Parathyroid adenoma (tissue), 2 donors: ENCODE results near the gene SLC47A2.

ENCODE experiments used
- H2AFZ ChIP-seq: fragments of 300-600 bp; sonication (generic); one replicate; pipeline ENCODE4 v1.7.0; 2017; ENCODE audit warnings: antibody characterized with exemption, mild to moderate bottlenecking
- H3K27ac ChIP-seq: fragments of 300-600 bp; sonication (generic); one replicate; pipeline ENCODE4 v1.7.0; 2017
- H3K27me3 ChIP-seq: fragments of 300-600 bp; sonication (generic); one replicate; pipeline ENCODE4 v1.7.0; 2017; ENCODE audit warnings: low read length; ENCODE audit not compliant: control insufficient read depth, insufficient read depth
- H3K36me3 ChIP-seq: fragments of 300-600 bp; sonication (generic); one replicate; pipeline ENCODE4 v1.7.0; 2017; ENCODE audit warnings: low read length; ENCODE audit not compliant: control insufficient read depth, insufficient read depth
- H3K4me1 ChIP-seq: fragments of 300-600 bp; sonication (generic); one replicate; pipeline ENCODE4 v1.7.0; 2017; ENCODE audit warnings: control low read depth
- H3K4me2 ChIP-seq: fragments of 300-600 bp; sonication (generic); one replicate; pipeline ENCODE4 v1.7.0; 2017; ENCODE audit warnings: low read length
- H3K4me3 ChIP-seq: fragments of 300-600 bp; sonication (generic); one replicate; pipeline ENCODE4 v1.7.0; 2017; ENCODE audit warnings: low read depth, low read length
- H3K79me2 ChIP-seq: fragments of 300-600 bp; sonication (generic); one replicate; pipeline ENCODE4 v1.7.0; 2017; ENCODE audit warnings: control low read depth
- H3K9ac ChIP-seq: fragments of 300-600 bp; sonication (generic); one replicate; pipeline ENCODE4 v1.7.0; 2017; ENCODE audit warnings: mild to moderate bottlenecking
- H3K9me3 ChIP-seq: fragments of 300-600 bp; sonication (generic); one replicate; pipeline ENCODE4 v1.7.0; 2017; ENCODE audit warnings: low read length; ENCODE audit not compliant: control insufficient read depth
- CTCF ChIP-seq: fragments of 300-600 bp; sonication (generic); IDR thresholded peaks from one replicate; pipeline ENCODE4 v1.7.0; 2017; ENCODE audit warnings: antibody characterized with exemption, mild to moderate bottlenecking
- donor health status: primary hyperparathyroidism.

The SLC47A2 gene

DNA sequence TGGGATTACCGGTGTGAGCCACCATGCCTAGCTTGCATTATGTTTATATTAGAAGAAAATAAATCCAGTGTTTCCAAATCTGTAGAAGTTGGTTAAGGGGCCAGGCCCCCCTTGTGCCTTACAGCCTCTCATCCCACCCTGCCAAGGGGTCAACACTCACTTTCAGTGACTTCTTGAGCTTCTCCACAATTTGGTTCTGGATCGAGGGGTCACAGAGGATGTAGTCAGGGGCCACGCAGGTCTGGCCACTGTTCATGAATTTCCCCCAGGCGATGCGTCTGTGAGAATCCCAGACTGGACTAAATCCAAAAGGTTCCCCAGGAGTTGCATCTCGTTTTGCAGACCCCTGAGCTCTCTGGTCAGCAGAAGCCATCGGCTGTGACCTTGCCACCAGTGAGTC, 24.5 kb upstream of the SLC47A2 start:
- Histone ChIP-seq H3K9ac (no peak overlapping the region), H3K79me2 (no peaks in the 10 kb centered on the region), H3K27ac (no peak overlapping the region), H3K9me3 (no peaks in the 10 kb centered on the region), H3K4me3 (no peak overlapping the region), H3K27me3 (no peaks in the 10 kb centered on the region), H3K36me3 (no peaks in the 10 kb centered on the region), H2AFZ (no peak overlapping the region), H3K4me2 (no peak overlapping the region), H3K4me1 (no peaks in the 10 kb centered on the region)
- no peak for TF ChIP-seq CTCF

GRCh38 chr17:19739241-19740201, 23.1 kb upstream of the SLC47A2 start:
- H3K4me2 ChIP-seq: no peak overlapping the region
- H3K27ac ChIP-seq: no peak overlapping the region
- TF ChIP-seq CTCF: no peak
- no peaks in the 10 kb centered on the region for H3K27me3 ChIP-seq
- H3K4me1 ChIP-seq: no peaks in the 10 kb centered on the region
- no peaks in the 10 kb centered on the region for H3K36me3 ChIP-seq
- H3K79me2 ChIP-seq: no peaks in the 10 kb centered on the region
- no peak overlapping the region for H3K4me3 ChIP-seq
- H3K9me3 ChIP-seq: no peaks in the 10 kb centered on the region
- H2AFZ ChIP-seq: no peak overlapping the region
- H3K9ac ChIP-seq: no peak overlapping the region

DNA sequence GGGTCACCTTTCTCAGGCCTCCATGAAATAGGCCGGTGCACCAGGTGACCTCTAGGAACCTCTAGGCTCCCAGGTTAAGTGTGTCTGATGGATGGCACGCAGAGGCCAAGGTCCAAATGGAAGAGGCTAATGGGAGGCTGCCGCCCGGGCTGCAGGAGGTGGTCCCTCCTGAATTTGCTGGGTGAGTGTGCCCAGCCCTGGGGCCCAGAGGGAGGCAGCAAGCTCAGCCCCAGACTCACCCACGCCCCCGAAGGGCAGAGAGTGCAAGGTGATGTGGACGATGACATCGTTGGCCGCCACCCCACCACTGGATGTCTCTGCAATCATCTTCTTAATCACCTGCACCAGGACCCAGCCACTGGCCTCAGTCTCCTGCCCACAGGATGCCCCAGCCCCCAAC, 22.4 kb upstream of the SLC47A2 start:
- Histone ChIP-seq H3K36me3 (no peaks in the 10 kb centered on the region), H3K27me3 (no peaks in the 10 kb centered on the region), H2AFZ (no peak overlapping the region), H3K4me1 (no peaks in the 10 kb centered on the region), H3K79me2 (no peaks in the 10 kb centered on the region), H3K27ac (no peak overlapping the region), H3K4me3 (no peak overlapping the region), H3K4me2 (no peak overlapping the region), H3K9me3 (no peaks in the 10 kb centered on the region), H3K9ac (no peak overlapping the region)
- TF ChIP-seq CTCF: no peak

GRCh38 chr17:19738073-19738449, 21.7 kb upstream of the SLC47A2 start:
- Histone ChIP-seq H3K4me2 (no peak overlapping the region), H3K9ac (no peak overlapping the region), H3K36me3 (no peaks in the 10 kb centered on the region), H2AFZ (no peak overlapping the region), H3K4me3 (no peak overlapping the region), H3K4me1 (no peaks in the 10 kb centered on the region), H3K79me2 (no peaks in the 10 kb centered on the region), H3K27me3 (no peaks in the 10 kb centered on the region), H3K9me3 (no peaks in the 10 kb centered on the region), H3K27ac (no peak overlapping the region)
- no peak for TF ChIP-seq CTCF
